ENCODE data around the gene WWP2.
"Not testable (repeated sequence)": the region's sequence is repeated elsewhere in the genome, so short reads cannot be mapped to it uniquely, and the experiment has no call there.

WWP2 gene

DNA sequence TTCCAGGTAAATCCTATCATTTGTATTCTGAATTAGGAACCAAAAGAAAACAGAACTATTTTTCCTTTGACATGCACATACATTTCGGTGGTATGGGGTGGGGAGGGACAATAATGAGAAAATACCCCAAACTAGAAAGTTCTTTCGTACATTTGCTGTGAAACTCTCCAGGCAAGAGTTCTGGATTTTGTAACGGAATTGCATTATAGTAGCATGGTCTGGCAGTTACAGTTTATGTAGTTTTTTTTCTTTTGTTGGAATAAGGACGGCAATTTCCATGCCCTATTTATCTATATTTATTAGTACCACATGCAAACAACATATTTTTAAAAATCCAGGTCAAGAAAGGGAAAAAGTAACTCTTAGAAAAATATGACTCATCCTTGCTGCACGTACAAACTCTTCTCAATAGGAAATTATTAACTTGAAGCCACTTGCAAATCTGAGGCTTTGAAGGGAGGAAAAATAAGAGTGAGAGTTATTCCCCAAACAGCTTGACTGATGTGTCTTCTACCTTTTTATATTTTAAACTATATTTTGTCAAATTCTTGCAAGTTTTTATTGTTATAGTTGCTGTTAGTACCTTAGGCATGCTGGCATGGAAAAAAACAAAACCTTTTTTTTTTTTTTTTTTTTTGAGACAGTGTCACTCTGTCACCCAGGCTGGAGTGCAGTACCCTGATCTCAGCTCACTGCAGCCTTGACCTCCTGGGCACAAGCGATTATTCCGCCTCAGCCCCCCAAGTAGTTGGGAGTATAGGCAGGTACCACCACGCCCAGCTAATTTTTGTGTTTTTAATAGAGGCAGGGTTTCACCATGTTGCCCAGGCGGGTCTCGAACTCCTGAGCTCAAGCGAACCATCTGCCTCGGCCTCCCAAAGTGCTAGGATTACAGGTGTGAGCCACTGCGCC lies 69.3 kb downstream of the WWP2 start:
- peak; percentile 28 for DNase-seq (ENCODE audit: low read depth)

DNA sequence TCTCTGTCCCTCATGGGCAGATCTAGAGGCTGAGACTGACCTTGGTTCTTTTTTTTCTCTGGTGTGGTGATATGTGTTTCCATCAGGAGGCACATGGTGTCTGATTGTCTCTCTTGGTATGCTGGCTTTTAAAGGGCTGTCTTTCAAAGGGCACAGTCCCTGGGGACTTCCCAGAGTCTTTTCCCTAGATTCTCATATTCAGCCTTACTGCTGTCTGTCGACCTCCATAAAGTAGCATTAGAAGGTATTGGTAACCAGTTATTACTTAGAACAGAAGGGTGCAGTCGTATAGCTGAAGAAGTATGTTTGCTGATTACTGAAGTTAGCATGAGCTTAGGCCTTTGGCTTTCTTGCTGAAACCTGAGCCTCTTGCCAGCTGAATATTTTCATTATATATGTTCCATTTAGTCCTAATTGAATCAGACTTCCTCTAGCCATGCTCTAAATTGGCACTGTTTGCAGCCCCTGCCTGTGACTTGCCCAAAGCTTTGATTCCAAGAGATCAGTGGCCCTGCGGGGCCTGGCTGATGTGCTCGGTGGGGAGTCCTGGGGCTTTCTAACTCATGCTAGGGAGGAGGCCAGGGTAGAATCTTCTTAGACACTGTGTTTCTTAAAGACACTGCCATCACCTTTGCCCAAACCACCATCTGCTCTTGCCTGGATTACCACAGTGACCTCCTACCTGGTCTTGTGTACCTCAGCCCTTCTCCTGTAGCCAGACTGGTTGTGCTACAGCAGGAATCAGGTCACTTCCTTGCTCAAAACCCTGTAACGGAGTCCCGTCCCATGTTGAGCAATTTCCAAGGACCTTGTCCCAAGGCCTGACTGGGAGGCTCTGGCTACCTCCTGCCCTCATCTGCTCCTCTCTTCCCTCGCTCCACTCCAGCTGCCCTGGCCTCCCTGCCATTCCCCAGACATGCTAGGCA lies 71.5 kb downstream of the WWP2 start:
- DNase-seq (ENCODE audit: low read depth) = no peak

DNA sequence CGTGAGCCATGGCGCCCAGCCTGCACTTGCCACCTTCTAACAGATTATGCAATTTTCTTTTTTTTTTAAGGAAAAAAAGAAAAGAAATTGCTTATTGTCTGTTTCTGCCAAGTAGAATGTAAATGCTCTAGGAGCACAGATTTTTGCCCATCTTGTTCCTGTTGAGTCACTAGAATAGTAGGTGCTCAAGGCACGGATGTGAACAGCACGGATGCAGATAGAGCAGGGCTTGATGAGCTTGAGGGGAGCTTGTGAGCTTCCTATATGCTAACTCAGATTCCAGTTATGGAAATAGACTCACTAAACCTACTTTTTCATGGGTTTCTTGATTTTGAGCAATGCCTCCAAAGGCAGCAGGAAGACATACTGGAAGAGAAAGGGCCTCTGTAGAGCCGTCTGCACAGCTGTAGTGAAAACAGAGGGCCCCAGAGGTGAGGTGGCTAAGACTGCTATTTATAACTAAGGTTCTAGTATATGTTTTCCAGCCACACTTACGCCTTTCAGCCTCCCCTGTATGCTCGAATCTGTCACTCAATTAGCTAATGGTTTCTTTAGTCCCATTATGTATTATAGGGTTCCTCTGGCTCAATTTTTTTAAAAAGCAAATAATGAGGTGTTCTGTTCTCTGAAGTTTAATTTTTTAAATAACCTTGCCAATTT lies 72.8 kb downstream of the WWP2 start:
- DNase-seq (ENCODE audit: low read depth) = no peak

DNA sequence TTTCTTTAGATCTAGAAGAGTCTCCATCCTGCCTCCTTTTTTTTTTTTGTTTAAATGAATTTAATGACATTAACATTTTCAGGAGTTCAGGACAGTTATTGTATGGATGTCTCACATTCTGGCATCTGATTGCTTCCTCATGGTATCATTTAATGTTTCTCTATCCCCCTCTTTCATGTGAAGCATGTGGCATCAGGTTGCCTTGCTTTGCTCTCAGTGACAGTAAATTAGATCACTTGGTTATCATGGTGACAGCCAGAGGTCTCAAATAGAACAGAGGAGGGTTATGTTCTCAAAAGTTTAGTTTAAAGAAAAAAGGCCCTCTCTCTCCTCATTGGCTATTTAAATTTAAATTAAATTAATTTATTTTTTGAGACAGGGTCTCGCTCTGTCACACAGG lies 74.1 kb downstream of the WWP2 start:
- no peak for DNase-seq (ENCODE audit: low read depth)

DNA sequence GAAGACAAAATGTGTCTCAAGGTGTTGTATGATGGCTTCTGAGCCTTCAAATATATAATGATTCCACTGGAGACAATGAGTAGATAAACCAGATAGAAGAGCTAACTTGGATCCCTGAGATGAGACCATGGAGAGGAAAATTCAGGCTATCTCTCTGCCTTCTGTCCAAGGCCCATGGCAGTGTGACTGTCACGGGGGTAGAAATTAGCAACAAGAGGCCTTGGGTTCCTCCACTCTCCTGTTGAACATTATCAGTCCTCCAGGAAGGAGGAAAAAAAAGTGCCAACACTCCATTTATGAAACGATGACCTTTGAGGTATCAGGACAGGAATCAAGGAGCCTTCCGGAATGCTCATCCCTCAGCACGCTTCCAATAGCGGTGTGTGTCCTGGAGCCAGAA lies 75.2 kb downstream of the WWP2 start:
- DNase-seq (ENCODE audit: low read depth) = no peak

DNA sequence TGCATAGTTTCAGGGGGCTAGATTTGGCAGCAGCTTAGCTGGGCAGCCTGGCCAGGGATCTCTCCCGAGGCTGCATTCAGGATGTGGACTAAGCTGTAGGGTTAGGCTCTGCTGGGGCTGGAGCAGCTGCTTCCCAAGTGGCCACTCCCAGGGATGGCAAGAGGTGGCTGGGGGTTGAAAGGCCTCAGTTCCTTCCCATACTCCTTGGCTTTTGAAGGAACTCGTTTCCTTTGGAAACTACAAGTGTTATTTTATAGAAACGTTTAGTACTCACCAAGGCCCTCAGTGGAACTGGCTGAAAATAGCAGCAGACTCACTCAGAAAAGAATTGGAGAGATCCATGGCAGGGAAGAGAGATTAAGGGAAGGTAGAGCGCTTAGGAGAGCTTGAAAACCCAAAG lies 76.4 kb downstream of the WWP2 start:
- no peak for DNase-seq (ENCODE audit: low read depth)

DNA sequence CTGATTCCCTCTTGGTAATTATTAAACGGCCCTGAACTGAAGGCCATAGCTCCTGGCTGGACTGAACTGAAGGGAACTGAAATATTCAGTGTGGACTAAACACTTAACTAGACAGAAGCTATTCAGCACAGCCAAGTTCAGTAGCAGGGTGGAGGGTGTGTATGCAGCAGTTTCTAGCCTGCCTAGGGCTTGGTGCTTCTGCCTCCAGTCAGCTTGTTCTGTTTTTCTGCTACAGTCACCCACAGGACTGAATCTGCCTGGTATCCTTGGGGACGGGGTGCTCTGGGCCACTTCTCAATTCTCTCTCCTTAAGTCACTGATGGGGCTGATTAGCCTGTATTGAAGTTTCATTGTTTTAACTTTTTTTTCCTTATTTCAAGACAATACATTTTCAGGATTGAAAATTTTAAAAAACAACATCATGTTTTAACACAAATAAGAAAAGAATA lies 77.1 kb downstream of the WWP2 start:
- DNase-seq (ENCODE audit: low read depth) = no peak

DNA sequence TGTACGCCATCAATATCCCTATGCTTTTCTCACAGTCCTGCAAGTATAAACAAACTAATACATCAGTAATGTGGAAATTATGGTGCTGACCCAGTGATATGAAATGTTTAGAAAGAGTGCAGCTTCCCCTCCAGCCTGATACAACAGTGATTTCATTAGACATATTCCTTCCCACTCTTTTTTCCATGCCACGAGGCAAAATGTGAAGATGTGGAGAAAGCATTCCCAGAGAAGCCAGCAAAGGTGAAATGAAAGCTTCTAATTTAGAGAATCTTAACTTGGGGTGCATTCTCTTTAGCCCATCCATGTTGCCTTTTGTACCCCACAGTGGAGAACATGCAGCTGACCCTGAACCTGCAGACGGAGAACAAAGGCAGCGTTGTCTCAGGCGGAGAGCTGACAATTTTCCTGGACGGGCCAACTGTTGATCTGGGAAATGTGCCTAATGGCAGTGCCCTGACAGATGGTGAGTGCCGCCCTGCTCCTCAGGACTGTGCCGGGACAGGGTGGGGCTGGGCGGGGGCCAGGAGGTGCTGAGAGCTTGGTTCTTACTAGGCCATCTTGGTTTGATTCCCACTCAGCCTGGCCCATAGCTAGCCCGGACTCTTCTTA lies 77.8 kb downstream of the WWP2 start:
- DNase-seq (ENCODE audit: low read depth) = no peak

DNA sequence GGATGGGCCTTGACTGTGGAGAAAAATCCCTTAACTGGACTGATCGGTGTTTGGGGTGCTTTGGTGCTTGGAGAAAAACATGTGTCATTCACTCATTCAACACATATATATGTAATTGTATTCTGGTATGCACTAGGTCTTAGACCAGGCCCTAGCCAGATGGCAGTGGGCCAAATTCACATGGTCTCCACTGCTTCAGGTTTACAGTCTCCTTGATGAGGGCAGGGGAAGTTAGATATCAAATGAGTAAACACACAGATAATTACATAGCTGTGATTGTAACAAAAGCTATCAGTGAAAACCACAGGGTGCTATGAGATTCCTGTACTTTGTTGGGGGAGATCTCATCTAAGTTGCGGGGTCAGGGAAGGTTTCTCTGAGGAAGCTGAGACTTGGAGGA lies 78.8 kb downstream of the WWP2 start:
- no peak for DNase-seq (ENCODE audit: low read depth)

DNA sequence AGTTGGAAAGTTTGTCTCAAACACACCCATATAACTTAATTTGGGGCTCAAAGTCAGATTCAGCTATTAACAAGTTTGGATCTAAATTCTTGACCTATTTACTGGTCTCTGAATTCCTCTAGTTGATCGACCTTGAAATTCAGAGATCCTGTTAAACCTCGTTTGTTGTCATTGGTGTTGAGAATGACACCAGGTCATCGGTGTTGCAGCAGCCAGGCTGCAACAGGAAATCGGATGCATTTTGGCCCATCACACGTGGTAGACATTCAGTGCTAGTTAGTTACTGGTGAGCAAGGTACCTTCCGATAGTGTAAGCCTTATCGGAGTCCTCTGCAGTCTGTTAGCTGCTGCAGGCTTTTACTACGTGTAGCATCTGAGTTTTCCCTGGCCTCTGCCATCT lies 82.3 kb downstream of the WWP2 start:
- DNase-seq (ENCODE audit: low read depth) = no peak

DNA sequence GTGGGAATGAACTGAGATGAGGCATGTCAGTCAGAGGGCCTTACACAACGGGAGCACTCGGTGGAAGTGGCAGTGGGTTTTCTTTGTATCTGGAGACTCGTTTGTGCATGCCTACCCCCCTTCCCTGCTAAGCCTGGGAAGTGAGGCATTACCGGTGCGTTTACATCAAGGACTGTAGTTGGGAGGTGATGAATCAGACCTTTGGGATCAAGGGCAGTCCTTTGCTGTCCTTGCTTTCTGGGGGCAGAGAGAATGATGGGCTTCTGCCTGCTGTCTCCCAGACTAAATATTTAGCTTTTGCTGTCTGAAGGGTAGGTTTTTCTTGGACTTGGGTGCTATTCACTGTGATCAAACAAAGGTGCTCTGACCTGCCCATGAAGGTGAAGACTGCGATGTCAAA lies 83.0 kb downstream of the WWP2 start:
- no peak for DNase-seq (ENCODE audit: low read depth)

DNA sequence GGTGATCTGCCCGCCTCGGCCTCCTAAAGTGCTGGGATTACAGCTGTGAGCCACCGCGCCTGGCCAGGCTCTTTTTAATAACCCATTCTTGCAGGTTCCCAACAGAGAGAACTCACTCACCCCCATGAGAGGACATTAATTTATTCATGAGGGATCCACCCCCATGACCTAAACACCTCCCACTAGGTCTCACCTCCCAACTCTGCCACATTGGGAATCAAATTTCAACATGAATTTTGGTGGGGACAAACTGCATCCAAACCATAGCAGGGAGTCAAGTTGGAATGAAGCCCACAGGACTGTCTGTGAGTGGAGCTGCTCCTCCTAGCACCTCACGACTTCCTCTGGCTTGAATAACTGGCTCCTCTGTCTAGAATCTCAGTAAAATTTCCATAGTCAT lies 85.5 kb downstream of the WWP2 start:
- no peak for DNase-seq (ENCODE audit: low read depth)

DNA sequence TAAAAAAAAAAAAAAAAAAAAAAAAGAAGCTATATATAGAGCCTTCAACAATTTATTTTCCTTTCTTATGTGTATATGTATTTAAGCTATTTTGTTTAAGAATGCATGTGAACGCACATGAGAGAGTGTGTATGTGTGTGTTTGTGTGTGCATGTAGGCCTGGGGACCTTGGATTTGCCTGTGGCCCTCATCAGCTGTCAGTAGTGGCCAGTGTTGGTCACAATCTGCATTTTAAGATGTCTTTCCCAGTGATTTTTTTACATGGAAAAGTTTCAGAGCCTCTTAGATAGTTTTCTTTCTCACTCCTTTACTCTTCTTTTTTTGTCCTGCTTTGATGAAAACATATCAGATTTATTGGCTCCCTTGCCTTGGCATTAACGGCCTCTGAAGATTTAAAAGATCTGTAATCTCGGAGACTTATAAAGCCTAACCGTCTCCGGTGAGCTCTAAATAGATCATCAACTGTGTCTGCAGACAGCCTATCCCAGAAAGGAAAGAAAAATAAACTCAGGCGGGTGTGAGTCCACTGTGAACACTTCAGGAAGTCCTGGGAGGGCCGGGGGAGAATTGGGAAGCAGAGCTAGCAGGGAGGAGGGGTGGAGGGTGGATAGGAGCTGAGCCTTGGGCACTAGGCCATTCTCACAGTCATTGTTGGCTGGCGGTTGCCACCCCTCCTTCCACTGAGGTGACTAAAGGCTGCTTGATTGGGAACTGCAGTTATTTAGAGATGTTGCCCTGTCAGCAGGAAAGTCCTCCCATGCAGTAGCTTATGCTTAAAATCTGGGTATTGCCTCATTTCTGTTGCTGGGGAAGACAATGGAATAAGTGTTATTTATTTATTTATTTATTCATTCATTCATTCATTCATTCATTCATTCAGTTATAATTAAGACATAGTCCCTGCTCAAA lies 86.8 kb downstream of the WWP2 start:
- peak; percentile 68 for DNase-seq (ENCODE audit: low read depth)

DNA sequence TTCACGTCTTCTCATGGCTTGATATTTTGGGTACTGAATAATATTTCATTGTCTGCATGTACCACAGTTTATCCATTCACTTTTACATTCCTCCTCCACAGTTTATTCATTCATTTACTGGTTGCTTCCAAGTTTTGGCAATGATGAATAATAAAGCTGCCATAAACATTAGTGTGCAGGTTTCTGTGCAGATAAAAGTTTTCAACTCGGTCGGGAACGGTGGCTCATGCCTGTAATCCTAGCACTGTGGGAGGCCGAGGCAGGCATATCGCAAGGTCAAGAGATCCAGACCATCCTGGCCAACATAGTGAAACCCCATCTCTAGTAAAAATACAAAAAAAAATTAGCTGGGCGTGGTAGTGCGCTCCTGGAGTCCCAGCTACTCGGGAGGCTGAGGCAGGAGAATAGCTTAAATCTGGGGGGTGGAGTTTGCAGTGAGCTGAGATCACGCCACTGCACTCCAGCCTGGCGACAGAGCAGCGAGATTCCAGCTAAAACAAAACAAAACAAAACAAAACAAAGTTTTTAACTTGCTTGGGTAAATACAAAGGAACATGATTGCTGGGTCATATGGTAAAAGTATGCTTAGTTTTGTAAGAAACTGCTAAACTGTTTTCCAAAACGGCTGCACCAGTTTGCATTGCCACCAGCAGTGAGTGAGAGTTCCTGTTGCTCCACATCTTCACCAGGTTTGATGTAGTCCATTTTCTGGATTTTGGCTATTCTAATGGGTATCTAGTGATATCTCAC lies 89.5 kb downstream of the WWP2 start:
- DNase-seq (ENCODE audit: low read depth) = no peak

DNA sequence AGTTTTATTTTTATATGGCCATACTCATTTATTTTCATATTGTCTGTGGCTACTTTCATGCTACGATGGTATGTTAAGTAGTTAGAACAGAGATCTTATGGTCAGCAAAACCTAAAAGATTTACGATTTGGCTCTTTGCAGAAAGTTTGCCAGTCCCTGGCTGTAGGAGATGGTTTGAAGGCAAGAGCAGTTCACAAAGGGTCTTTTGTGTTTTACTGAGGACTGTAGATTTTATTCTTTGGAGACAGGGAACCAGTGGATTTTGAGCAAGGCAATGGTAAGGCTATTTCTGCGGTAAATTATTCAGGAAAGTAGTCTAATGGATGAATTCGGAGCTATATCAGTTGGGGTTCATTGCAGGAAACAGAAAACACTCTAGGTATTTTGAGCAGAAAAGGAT lies 90.7 kb downstream of the WWP2 start:
- DNase-seq (ENCODE audit: low read depth) = no peak

DNA sequence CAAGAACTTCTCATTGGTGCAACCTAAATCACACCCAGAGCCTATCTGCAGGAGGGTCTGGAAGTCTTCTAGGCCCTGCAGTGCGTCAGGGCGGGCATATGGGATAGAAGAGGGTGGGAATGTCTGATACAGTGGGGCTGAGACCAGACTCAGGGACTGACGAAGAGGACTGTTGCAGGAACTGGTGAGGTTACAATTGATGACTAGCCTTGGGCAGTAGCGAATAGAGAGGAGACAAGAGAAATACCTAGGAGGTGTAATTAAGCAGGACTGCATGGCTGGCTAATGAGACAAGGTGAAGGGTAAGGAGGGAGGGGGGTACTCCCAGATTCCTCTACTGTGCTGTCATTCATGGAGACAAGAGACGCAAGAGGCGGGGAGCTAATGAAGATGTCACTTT lies 91.3 kb downstream of the WWP2 start:
- no peak for DNase-seq (ENCODE audit: low read depth)

DNA sequence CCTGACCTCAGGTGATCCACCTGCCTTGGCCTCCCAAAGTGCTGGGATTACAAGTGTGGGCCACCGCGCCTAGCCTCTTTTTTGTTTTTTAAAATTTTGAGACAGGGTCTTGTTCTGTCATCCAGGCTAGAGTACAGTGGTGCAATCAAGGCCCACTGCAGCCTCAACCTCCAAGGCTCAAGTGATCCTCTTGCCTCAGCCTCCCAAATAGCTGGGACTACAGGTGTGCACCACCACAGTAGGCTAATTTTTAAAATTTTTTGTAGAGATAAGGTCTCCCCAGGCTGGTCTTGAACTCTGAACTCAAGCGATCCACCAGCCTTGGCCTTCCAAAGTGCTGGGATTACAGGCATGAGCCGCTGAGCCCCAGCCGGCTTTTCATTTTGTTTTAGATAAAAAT lies 92.6 kb downstream of the WWP2 start:
- not testable (repeated sequence) for DNase-seq (ENCODE audit: low read depth)

DNA sequence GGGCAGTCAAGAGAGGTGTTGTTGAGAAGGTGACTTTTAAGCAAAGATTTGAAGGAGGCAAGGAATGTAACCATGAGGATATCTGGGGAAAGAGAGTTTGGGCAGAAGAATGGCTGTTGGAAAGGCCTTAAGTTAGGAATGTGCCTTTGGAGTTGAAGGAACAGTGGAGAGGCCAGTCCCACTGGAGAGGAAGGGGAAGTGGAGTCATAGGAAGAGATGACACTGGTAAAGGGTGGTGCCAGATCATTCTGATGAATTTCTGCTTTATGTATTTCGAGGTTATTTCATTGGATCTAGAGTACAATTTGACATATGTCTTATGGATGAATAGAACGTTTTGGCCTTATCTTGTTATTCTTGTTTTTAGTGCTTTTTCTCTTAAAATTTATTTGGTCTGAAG lies 93.5 kb downstream of the WWP2 start:
- no peak for DNase-seq (ENCODE audit: low read depth)

DNA sequence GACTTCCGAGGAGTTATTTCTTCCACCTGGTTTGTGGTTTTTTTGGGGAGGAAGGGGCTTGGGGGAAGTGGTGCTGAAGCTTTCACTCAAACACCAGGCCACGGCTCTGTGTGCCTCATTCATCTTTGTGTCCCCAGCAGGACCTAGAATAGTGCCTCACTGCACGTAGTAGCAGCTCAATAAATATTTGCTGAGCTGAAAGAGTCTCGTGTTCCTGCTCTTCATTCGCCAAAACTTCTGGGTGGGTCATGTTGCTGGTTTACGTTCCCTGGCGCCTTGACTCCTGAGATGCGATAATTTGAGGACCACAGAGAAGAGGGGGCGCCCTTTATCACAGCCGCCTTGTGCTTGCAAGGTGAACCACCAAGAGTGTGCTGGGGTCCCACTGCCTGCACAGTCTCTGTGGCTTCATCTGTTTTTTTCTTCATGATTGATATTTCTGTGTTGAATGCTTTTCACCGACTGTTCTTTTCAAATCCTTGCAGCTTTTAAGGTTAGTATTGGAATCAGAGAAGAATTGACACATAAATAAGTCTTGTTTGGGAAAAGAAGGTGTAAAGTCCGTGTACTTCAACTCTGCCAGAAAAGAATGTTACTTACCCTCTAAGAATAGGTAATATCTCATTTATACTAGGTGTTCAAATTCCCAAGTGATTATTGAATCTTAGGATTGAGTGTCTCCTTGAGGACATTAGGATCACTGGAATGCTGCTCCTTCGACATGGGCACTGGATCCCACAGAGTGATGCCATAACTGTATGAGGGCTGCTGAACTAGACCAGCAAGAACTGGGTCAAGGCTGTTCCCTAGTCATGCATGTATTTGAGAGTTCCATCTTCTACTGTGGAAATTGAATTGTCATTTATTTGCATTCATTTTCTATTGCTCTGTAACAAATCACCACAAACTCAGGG lies 96.3 kb downstream of the WWP2 start:
- no peak for DNase-seq (ENCODE audit: low read depth)
